HFFc6 (cell line): ENCODE data around the gene H6PD. TPM values are rescaled to one million over a fixed set of nuclear protein-coding genes. Genes with fewer than 3 reads are reported as not detected.

ENCODE experiments used
- DNase-seq: peaks from one replicate; pipeline ENCODE4 v3.0.0-alpha.2; 2018
- H3K27ac Mint-ChIP-seq: 2 replicates; pipeline ENCODE4 v1.8.0; 2020; ENCODE audit warnings: mild to moderate bottlenecking, mixed read lengths
- H3K27me3 Mint-ChIP-seq: 2 replicates; pipeline ENCODE4 v1.8.0; 2021; ENCODE audit warnings: mild to moderate bottlenecking, moderate library complexity, mixed read lengths; ENCODE audit not compliant: insufficient read depth
- H3K36me3 Mint-ChIP-seq: 2 replicates; pipeline ENCODE4 v1.8.0; 2021; ENCODE audit warnings: low read depth, mixed read lengths
- H3K4me1 Mint-ChIP-seq: 2 replicates; pipeline ENCODE4 v1.8.0; 2020; ENCODE audit warnings: low read depth, mixed read lengths
- H3K4me3 Mint-ChIP-seq: 2 replicates; pipeline ENCODE4 v1.8.0; 2020; ENCODE audit warnings: mild to moderate bottlenecking, moderate library complexity, mixed read lengths
- H3K9me3 Mint-ChIP-seq: 2 replicates; pipeline ENCODE4 v1.8.0; 2020; ENCODE audit warnings: mild to moderate bottlenecking, mixed read lengths
- CTCF ChIP-seq: fragments of 200-600 bp; sonication (generic); IDR thresholded peaks from 2 replicates; pipeline ENCODE4 v1.5.0; 2021; ENCODE audit warnings: antibody characterized with exemption, mild to moderate bottlenecking
- total RNA-seq, 6 experiments: library from RNA; stranded (reverse); fragmentation: NEBNext Ultra II Directional; extraction: Animal tissue kit (Norgen Biotek cat#: 25700); gene quantifications; 2 replicates in 1 of 6; 3 replicates in 5 of 6; pipeline ENCODE4 v1.2.3, GENCODE V29; 2021

The H6PD gene
- total RNA-seq, 6 experiments from 2014 or later = 14.6 to 19.6 (median 16.1) TPM

DNA sequence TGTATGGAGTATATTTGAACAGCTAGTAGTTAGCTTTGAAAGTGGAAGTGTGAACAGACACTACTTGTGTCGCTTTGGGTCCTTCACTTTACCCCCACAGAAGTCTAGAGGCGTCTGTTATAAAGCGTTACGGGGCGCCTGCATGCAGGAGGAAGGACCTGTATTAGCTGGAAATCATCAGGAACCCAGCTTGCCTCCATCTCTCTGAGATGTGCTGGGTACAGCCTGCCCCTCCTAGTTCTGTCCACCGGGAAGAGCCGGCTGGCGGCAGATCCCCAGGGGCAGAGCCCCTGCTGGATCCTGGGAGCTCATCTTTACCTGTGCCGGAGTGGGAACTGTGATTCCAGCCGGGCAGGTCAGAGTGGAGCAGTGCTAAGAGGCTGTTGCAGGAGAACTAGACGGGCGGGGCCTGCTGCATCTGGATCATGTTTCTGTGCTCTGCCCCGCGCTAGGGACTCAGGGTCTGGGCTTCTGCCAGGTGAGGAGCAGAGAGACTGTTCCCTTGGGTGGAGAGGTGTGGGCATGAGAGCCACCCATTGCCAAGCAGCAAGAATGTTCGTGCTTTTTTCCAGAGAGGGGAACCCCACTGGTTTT lies 35.8 kb downstream of the H6PD start:
- Mint-ChIP-seq H3K27me3 (no peaks in the 10 kb centered on the region), H3K9me3 (no peaks in the 10 kb centered on the region), H3K4me1 (peaks cover 27% of the 10 kb centered on the region), H3K36me3 (no peaks in the 10 kb centered on the region; the same call in 1 of the 2 replicates), H3K4me3 (no peak overlapping the region), H3K27ac (no peak overlapping the region)
- no peak for DNase-seq
- TF ChIP-seq CTCF = no peak

GRCh38 chr1:9271283-9271682 lies 36.7 kb downstream of the H6PD start:
- H3K4me1 Mint-ChIP-seq = peaks cover 33% of the 10 kb centered on the region
- H3K36me3 Mint-ChIP-seq = no peaks in the 10 kb centered on the region; the same call in 1 of the 2 replicates

GRCh38 chr1:9271861-9272595 lies 37.5 kb downstream of the H6PD start:
- H3K4me1 Mint-ChIP-seq = peaks cover 31% of the 10 kb centered on the region
- no peak overlapping the region for H3K4me3 Mint-ChIP-seq
- no peaks in the 10 kb centered on the region; the same call in 1 of the 2 replicates for H3K36me3 Mint-ChIP-seq
- DNase-seq = no peak
- TF ChIP-seq CTCF = no peak
- no peaks in the 10 kb centered on the region for H3K9me3 Mint-ChIP-seq
- no peak overlapping the region for H3K27ac Mint-ChIP-seq
- H3K27me3 Mint-ChIP-seq = no peaks in the 10 kb centered on the region; the same call in 1 of the 2 replicates

More at GRCh38 chr1:9271283-9271682, 36.7 kb downstream of the H6PD start:
- DNase-seq = no peak
- no peaks in the 10 kb centered on the region; the same call in 1 of the 2 replicates for H3K27me3 Mint-ChIP-seq
- TF ChIP-seq CTCF = no peak
- no peak overlapping the region for H3K4me3 Mint-ChIP-seq
- no peaks in the 10 kb centered on the region for H3K9me3 Mint-ChIP-seq
- no peak overlapping the region for H3K27ac Mint-ChIP-seq

GRCh38 chr1:9273177-9273576 lies 38.6 kb downstream of the H6PD start:
- no peak for DNase-seq
- TF ChIP-seq CTCF = peak; percentile 24; the same call in 1 of the 2 replicates
- H3K4me1 Mint-ChIP-seq = peaks cover 26% of the 10 kb centered on the region
- no peaks in the 10 kb centered on the region; the same call in 1 of the 2 replicates for H3K36me3 Mint-ChIP-seq
- no peaks in the 10 kb centered on the region for H3K9me3 Mint-ChIP-seq
- H3K4me3 Mint-ChIP-seq = no peak overlapping the region
- no peak overlapping the region for H3K27ac Mint-ChIP-seq
- H3K27me3 Mint-ChIP-seq = no peaks in the 10 kb centered on the region; the same call in 1 of the 2 replicates

GRCh38 chr1:9275161-9275560 lies 40.6 kb downstream of the H6PD start:
- Mint-ChIP-seq H3K27me3 (peaks cover 2% of the 10 kb centered on the region), H3K36me3 (no peaks in the 10 kb centered on the region; the same call in 1 of the 2 replicates), H3K9me3 (no peaks in the 10 kb centered on the region), H3K4me3 (peak overlapping the region; percentile 61), H3K4me1 (peaks cover 42% of the 10 kb centered on the region), H3K27ac (peak overlapping the region; percentile 80)
- peak; percentile 21; the same call in 1 of the 2 replicates for TF ChIP-seq CTCF
- DNase-seq = no peak
